ENCODE data around the gene LYAR.
A peak's percentile ranks its signal among the peaks of the same experiment; 100 is the strongest.

Gene LYAR

GRCh38 chr4:4315461-4316149 is 25.7 kb upstream of the LYAR start:
- DNase-seq, result no peak

DNA sequence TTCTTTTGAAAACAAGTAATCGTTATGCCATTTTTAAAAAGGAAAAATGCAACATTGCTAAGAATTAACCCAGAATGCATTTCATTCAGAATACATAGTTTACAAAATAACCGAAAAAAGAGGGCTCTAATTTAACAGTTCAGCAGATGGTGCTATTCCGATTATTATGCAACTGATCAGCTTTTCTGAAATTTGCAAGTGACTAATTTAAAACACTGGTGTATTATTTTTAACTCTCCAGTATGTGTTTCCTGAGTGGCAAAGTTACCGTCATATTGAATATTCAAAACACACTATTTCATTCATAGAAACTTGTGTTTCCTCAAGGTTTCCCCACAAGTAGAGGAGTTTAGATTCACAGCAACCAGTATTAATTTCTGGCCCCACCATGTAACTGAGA is 21.2 kb upstream of the LYAR start:
- DNase-seq, result no peak

DNA sequence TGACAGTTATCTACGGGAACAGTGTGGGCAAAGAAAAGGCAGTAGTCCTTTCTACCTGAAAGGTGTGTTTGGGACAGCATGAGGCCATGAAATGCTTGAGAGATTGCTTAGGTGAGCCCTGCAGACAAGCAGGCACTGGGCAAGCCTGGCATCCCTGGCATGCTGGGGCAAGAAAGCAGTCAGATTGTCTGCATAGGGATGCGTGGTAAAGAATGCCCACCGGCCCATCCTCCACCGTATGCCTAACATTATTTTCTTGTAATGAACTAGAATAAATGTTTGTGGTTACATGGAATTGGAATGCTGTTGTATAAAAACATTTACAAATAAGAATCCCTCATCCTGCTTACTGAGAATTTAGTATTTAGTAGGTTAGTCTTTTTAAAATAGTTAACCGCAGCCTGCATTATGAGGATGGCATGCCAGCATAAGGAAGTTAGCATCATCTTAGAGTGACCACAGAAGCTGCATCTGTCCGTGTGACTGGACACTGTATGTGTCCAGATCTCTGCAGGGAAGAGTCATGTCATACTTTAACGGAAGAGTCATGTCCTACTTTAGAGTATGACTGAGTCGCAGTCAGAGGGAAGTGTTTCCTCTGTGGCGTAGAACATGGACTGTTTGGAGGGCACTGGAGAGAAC is 19.0 kb upstream of the LYAR start:
- DNase-seq, result no peak

- no peak for DNase-seq
These were observed 17.0 kb upstream of the LYAR start for GRCh38 chr4:4306920-4307319.

DNA sequence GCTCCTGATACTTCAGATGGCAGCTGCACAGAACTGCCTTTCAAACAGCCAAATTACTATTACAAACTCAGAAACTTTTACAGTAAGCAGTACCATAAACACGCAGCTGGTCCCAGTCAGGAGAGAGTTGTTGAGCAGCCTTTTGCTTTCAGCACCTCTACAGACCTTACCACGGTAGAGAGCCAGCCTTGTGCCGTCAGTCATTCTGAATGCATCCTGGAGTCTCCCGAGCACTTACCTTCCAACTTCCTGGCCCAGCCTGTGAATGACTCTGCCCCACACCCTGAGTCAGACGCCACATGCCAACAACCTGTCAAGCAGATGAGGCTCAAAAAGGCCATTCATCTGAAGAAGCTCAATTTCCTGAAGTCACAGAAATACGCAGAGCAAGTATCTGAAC is 12.5 kb upstream of the LYAR start:
- no peak for DNase-seq

DNA sequence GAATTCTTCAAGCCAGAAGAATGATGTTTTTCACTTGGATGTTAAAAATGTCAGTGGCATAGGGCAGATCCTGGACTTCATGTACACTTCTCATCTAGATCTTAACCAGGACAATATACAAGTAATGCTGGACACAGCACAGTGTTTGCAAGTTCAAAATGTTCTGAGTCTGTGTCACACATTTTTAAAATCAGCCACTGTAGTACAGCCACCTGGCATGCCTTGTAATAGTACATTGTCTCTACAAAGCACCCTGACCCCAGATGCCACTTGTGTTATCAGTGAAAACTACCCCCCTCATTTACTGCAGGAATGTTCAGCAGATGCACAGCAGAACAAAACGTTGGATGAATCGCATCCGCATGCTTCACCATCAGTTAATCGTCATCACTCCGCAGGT is 12.0 kb upstream of the LYAR start:
- no peak for DNase-seq

DNA sequence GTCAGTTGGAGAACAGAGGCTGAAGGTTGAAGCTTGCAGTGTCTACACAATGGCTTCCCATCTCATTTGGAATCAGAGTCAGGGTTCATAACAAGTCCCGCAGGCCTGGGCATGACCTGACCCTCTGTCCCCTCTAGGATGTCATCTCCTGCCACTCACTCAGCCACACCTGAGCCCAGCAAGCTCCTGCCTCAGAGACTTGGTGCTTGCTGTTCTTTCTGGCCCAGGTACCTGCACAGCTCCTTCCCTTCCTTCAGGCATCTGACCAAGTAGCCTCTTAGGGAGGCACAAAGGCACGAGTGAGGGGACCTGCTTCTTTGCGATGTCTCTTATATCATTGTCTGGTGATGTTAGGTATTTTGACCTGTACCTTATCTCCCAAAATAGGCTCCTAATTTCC is 9.1 kb upstream of the LYAR start:
- DNase-seq, result no peak

- DNase-seq, result no peak
These were observed 6.4 kb upstream of the LYAR start for GRCh38 chr4:4296283-4296846.

GRCh38 chr4:4293279-4293678 is 3.3 kb upstream of the LYAR start:
- DNase-seq, result no peak

DNA sequence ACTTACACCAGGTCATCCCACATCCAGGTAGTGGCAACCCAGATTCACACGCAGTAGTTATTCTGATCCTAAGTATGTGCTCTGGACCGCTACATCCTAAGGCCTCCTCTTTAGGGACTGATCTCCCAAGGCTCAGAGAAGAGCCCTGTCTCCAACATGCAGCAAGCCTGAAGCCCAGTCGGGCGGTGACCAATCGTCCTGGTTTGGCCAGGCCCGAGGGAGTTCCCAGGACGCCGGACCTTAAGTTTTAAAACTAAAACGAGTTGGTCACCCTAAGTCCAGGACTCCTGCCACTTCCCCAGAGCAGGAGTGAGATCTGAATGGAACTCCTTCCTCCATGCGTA is 385 bp downstream of the LYAR start:
- DNase-seq, result no peak

GRCh38 chr4:4289055-4289454 is 899 bp downstream of the LYAR start:
- DNase-seq, result no peak

- DNase-seq, result no peak
These were observed 1.9 kb downstream of the LYAR start for GRCh38 chr4:4288098-4288497.

GRCh38 chr4:4284827-4285618 is 4.9 kb downstream of the LYAR start:
- DNase-seq, result no peak

GRCh38 chr4:4281787-4282186 is 8.2 kb downstream of the LYAR start:
- no peak for DNase-seq

GRCh38 chr4:4277531-4277930 is 12.4 kb downstream of the LYAR start:
- DNase-seq, result no peak

DNA sequence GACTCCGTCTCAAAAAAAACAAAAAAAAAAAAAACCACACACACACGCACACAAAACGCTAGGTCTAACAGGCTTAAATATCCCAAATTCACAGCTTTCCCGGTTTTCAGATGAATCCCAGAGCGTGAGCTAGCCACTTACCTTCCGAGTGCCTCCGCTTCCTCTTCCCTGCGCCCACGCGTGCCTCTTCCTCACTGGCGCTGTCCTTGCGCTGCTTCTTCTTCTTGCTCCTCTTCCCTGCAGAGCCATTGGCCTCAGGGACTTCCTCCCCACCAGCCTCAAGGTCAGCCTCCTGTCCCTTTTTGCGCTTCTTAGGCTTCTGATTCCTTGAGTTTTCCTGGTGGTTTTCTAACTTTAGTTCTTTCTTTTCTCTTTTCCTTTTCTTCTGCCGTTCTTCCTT is 15.7 kb downstream of the LYAR start:
- DNase-seq, result no peak

- DNase-seq, result no peak
These were observed 18.0 kb downstream of the LYAR start for GRCh38 chr4:4271912-4272311.

DNA sequence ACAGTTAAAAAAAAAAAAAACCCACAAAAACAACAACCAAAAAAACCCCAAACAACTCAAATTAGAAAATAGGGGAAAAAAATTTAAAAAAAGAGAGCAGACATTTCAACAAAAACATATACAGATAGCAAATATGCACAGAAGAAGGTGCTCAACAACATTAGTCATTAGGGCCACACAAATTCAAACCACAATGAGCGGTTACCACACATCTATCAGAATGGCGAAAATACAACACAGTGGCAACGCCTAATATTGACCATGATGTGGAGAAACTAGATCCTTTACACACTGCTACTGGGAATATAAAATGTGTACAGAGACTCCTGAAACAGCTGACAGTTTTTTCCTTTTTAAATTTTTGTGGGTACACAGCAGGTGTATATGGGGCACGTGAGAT is 19.4 kb downstream of the LYAR start:
- DNase-seq, result no peak

DNA sequence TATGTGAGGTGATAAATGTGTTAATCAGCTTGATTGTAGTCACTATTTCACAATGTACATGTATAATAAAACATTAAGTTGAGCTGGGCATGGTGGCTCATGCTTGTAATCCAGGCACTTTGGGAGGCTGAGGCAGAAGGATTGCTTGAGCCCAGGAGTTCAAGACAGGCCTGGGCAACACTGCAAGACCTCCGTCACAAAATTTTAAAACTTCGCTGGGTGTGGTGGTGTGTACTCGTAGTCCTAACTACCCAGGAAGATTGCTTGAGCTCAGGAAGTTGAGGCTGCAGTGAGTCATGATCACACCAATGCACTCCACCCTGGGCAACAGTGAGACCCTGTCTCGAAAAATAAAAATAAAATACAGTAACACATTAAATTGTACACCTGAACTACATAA is 20.1 kb downstream of the LYAR start:
- no peak for DNase-seq

DNA sequence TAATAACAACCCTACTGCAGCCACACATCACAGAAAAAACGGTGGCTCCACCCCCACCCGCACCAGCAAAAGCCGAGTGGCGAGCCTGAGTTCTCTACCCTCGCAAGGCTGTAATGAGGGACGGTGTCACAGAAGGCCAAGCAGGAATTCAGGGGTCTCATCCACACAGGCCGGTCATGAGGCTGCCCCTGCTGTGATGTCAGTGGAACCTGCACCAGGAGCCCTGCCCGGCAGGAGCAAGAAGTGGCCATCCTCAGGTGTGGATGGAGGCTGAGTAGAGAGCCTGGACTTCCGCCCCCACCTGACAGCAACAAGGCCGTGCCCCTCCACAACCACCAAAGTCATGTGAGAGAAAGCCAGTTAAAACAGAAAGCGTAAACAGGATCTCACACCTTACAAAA is 20.6 kb downstream of the LYAR start:
- DNase-seq, result peak; percentile 22

- no peak for DNase-seq
These were observed 21.2 kb downstream of the LYAR start for GRCh38 chr4:4268776-4269175.

GRCh38 chr4:4267981-4268380 is 22.0 kb downstream of the LYAR start:
- no peak for DNase-seq

- DNase-seq, result no peak
These were observed 29.7 kb downstream of the LYAR start for GRCh38 chr4:4260185-4260751.
